Bronchial epithelial cell (primary cell): ENCODE results near the gene TBX21. TPM values are rescaled to one million over a fixed set of nuclear protein-coding genes. Genes with fewer than 3 reads are reported as not detected.
"Not testable (repeated sequence)": the region's sequence is repeated elsewhere in the genome, so short reads cannot be mapped to it uniquely, and the experiment has no call there.

Experiments
- DNase-seq: peaks from one replicate; pipeline ENCODE4 v3.0.0-alpha.2; 2010; ENCODE audit warnings: low read depth
- FAIRE-seq: peaks from 2 replicates; lab custom pipeline; 2011; peaks lifted over from hg19 to GRCh38; lab: Jason Lieb, UNC
- H3K27me3 ChIP-seq: 2 replicates; pipeline ENCODE4 v1.5.1; 2011; ENCODE audit warnings: low read length; ENCODE audit not compliant: control insufficient read depth, insufficient read depth
- H3K36me3 ChIP-seq: 2 replicates; pipeline ENCODE4 v1.5.1; 2011; ENCODE audit warnings: low read length; ENCODE audit not compliant: control insufficient read depth, insufficient read depth
- H3K4me3 ChIP-seq: 2 replicates; pipeline ENCODE4 v1.5.1; 2011; ENCODE audit warnings: mild to moderate bottlenecking, low read depth, low read length, control low read depth
- CTCF ChIP-seq: IDR thresholded peaks from 2 replicates; pipeline ENCODE4 v1.5.1; 2011; ENCODE audit warnings: mild to moderate bottlenecking, moderate library complexity, low read length, control low read depth, inconsistent platforms; ENCODE audit not compliant: insufficient read depth, severe bottlenecking
- total RNA-seq: library from RNA; depleted of rRNA; stranded (reverse); fragments of >200 nt; gene quantifications from 2 replicates; pipeline ENCODE4 v1.2.1, GENCODE V29; 2014

Gene TBX21
- total RNA-seq, 1 donor from 2014 or later, result not detected

- Histone ChIP-seq H3K4me3 (no peak overlapping the region), H3K27me3 (no peaks in the 10 kb centered on the region), H3K36me3 (no peaks in the 10 kb centered on the region)
- FAIRE-seq, result no peak
- no peak for TF ChIP-seq CTCF
- DNase-seq, result no peak
Observed at GRCh38 chr17:47760409-47761140, 27.5 kb downstream of the TBX21 start.

DNA sequence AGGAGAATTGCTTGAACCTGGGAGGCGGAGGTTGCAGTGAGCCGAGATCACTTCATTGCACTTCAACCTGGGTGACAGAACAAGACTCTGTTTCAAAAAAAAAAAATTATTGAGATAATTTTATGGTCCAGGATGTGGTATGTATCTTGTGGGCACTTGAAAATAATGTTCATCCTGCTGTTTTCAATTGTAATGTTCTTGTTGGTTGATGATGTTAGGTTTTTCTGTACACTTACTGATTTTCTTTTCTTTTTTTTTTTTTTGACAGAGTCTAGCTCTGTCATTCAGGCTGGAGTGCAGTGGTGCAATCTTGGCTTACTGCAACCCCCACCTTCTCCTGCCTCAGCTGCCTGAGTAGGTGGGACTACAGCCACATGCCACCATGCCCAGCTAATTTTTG is 29.7 kb downstream of the TBX21 start:
- H3K27me3 ChIP-seq, result no peaks in the 10 kb centered on the region
- TF ChIP-seq CTCF, result no peak
- H3K36me3 ChIP-seq, result no peaks in the 10 kb centered on the region
- FAIRE-seq (no peak), DNase-seq (no peak)
- no peak overlapping the region for H3K4me3 ChIP-seq

DNA sequence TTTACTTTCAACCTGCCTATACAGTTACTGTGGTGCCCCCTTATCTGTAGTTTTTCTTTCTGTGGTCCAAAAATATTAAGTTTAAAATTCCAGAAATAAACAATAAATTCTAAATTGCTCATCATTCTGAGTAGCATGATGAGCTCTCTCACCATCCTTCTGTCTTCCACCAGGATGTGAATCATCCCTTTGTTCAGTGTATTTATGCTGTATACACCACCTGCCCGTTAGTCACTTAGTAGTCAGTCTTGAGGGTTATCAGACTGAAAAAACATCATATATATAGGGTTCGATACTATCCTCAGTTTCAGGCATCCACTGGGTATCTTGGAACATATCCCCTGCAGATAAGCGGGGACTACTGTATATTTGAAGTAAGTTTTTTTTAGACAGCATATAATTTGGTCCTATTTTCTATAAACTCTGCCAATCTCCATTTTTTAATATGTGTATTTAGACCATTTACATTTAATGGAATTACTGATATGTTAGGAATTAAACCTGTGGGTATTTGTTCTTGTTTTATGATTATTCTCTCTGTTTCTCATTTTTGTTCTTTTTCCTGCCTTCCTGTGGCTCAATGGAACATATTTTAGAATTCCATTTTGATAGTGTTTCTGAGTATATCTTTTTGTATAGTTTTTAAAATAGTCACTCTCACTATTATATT is 31.0 kb downstream of the TBX21 start:
- Histone ChIP-seq H3K27me3 (no peaks in the 10 kb centered on the region), H3K36me3 (no peaks in the 10 kb centered on the region), H3K4me3 (no peak overlapping the region)
- DNase-seq, result peak; percentile 45
- no peak for TF ChIP-seq CTCF
- no peak for FAIRE-seq

DNA sequence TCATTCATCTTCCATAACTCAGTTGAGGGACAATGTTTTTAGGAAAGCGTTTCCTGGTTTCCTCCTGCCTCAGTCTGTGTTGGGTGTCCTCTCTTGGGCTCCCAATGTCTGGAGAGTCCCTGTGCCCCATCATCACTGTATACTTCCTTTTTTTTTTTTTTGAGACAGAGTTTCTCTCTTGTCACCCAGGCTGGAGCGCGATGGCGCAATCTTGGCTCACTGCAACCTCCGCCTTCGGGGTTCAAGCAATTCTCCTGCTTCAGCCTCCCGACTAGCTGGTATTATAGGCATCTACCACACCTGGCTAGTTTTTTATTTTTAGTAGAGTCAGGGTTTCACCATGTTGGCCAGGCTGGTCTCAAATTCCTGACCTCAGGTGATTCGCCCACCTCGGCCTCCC is 40.6 kb downstream of the TBX21 start:
- H3K36me3 ChIP-seq, FAIRE-seq, DNase-seq, H3K27me3 ChIP-seq, H3K4me3 ChIP-seq: not testable (repeated sequence)

DNA sequence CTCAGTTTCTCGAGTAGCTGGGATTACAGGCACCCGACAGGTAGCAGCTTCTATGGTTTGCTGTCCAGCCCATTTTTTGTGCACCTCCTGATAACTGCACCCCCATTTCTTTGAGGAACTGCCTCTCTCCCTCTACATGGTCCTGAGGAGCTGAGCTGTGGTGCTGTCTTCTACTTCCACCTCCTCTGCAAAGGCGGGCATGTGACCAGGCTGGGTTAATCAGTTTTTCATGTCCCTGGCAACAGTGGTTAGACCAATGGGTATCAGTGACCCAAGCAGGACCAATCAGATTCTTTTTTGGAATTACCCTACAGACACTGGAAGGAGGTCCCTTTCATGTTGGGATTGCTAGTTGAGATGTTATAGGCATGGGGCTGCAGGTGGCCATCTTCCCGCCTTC is 41.3 kb downstream of the TBX21 start:
- TF ChIP-seq CTCF, result no peak
- Histone ChIP-seq H3K27me3 (peaks cover 9% of the 10 kb centered on the region), H3K36me3 (no peaks in the 10 kb centered on the region), H3K4me3 (no peak overlapping the region)
- FAIRE-seq, result no peak
- no peak for DNase-seq

- TF ChIP-seq CTCF, result no peak
- H3K36me3 ChIP-seq, result no peaks in the 10 kb centered on the region
- no peak for FAIRE-seq
- no peak overlapping the region for H3K4me3 ChIP-seq
- peaks cover 9% of the 10 kb centered on the region for H3K27me3 ChIP-seq
- DNase-seq, result peak; percentile 58
Observed at GRCh38 chr17:47774987-47775580, 42.0 kb downstream of the TBX21 start.
